HCT116 (cell line): ENCODE results near the gene WDR31. TPM values are rescaled to one million over a fixed set of nuclear protein-coding genes. Genes with fewer than 3 reads are reported as not detected.

ENCODE experiments used
- ATAC-seq: fragments of 200-7000 bp; cut with Tn5 transposase; 2 replicates; pipeline ENCODE4 v1.9.1; 2020; ENCODE audit warnings: mild to moderate bottlenecking, moderate library complexity
- BruUV-seq: library from RNA; stranded (reverse); fragments of 400-500 nt; replicated peaks from 2 replicates; lab custom pipeline; 2021; lab: Mats Ljungman, UMichigan
- CTCF ChIA-PET: fragments of 300-600 bp; sonication (Branson Sonifier 250); formaldehyde crosslinking; loops from one replicate; lab custom pipeline; 2021; ENCODE audit warnings: antibody characterized with exemption; lab: Charles Lee
- POLR2A ChIA-PET: fragments of 300-600, 350-600 bp; sonication (Branson Sonifier 250); formaldehyde crosslinking; loops from one replicate; lab custom pipeline; 2021; ENCODE audit warnings: antibody characterized with exemption; lab: Charles Lee
- RAD21 ChIA-PET, 2 experiments: fragments of 300-600 bp; sonication (Branson Sonifier 250); formaldehyde crosslinking; loops; one replicate each; lab custom pipeline; 2023; ENCODE audit warnings: low total read pairs in 2 of 2; ENCODE audit not compliant: uncharacterized antibody in 2 of 2, unreplicated experiment in 2 of 2, low non-redundant PET in 1 of 2; lab: Charles Lee
- DNase-seq: peaks from one replicate; pipeline ENCODE4 v3.0.0-alpha.2; 2010; ENCODE audit warnings: low read depth, low spot score
- H2AFZ ChIP-seq: fragments of 200-600 bp; shearing (Covaris generic), sonication (generic); 2 replicates; pipeline ENCODE4 v1.6.1; 2017; ENCODE audit warnings: low read depth, mixed run types, mixed read lengths, antibody characterized with exemption, low read length; ENCODE audit not compliant: poor library complexity, severe bottlenecking
- H3K27ac ChIP-seq: 2 replicates; pipeline ENCODE4 v1.5.1; 2012; ENCODE audit warnings: low read depth, low read length
- H3K27me3 ChIP-seq: fragments of 200-600 bp; sonication (generic); 2 replicates; pipeline ENCODE4 v1.6.1; 2016; ENCODE audit warnings: mixed run types, low read length, mixed read lengths; ENCODE audit not compliant: insufficient read depth
- H3K36me3 ChIP-seq, 2 experiments: fragments of 200-500 bp in 1 of 2; fragments of 200-600 bp in 1 of 2; sonication (Bioruptor generic) in 1 of 2; sonication (generic) in 1 of 2; 2 replicates each; pipeline versions ENCODE4 v1.5.1 to v1.6.1; 2014 to 2016; ENCODE audit warnings: low read length in 2 of 2, inconsistent platforms in 1 of 2, mixed read lengths in 1 of 2, mixed run types in 1 of 2; ENCODE audit not compliant: insufficient read depth in 2 of 2, control insufficient read depth in 1 of 2
- H3K4me1 ChIP-seq, 2 experiments: fragments of 200-600 bp in 1 of 2; sonication (generic) in 1 of 2; 2 replicates each; pipeline versions ENCODE4 v1.5.1 to v1.6.1; 2012 to 2017; ENCODE audit warnings: low read length in 2 of 2, inconsistent platforms in 1 of 2, mild to moderate bottlenecking in 1 of 2, mixed read lengths in 1 of 2, mixed run types in 1 of 2, moderate library complexity in 1 of 2; ENCODE audit not compliant: insufficient read depth in 2 of 2, control insufficient read depth in 1 of 2
- H3K4me2 ChIP-seq: fragments of 200-600 bp; sonication (generic); 2 replicates; pipeline ENCODE4 v1.6.1; 2017; ENCODE audit warnings: mixed run types, low read length, mixed read lengths
- H3K4me3 ChIP-seq, 2 experiments: fragments of 200-600 bp in 1 of 2; sonication (generic) in 1 of 2; replicated peaks in 1 of 2; 2 replicates each; pipeline ENCODE4 v1.5.1; 2011 to 2016; ENCODE audit warnings: low read length in 2 of 2, control low read depth in 1 of 2, low read depth in 1 of 2, mild to moderate bottlenecking in 1 of 2, mixed read lengths in 1 of 2, mixed run types in 1 of 2
- H3K79me2 ChIP-seq: fragments of 200-600 bp; sonication (generic); 2 replicates; pipeline ENCODE4 v1.6.1; 2017; ENCODE audit warnings: mild to moderate bottlenecking, mixed run types, low read length, moderate library complexity, mixed read lengths; ENCODE audit not compliant: insufficient read depth
- H3K9ac ChIP-seq: fragments of 200-600 bp; sonication (generic); 2 replicates; pipeline ENCODE4 v1.6.1; 2016; ENCODE audit warnings: low read length, mixed read lengths
- H3K9me2 ChIP-seq: fragments of 200-600 bp; sonication (generic), shearing (Covaris generic); 2 replicates; pipeline ENCODE4 v1.6.1; 2017; ENCODE audit warnings: mixed run types, mild to moderate bottlenecking, moderate library complexity; ENCODE audit not compliant: insufficient read depth
- H3K9me3 ChIP-seq, 2 experiments: fragments of 200-500 bp in 1 of 2; fragments of 200-600 bp in 1 of 2; sonication (Bioruptor generic) in 1 of 2; sonication (generic) in 1 of 2; 2 replicates each; pipeline ENCODE4 v1.6.1; 2014 to 2017; ENCODE audit warnings: low read length in 2 of 2, mixed read lengths in 2 of 2, inconsistent platforms in 1 of 2, low read depth in 1 of 2, mild to moderate bottlenecking in 1 of 2, mixed run types in 1 of 2, moderate library complexity in 1 of 2; ENCODE audit not compliant: control insufficient read depth in 1 of 2, insufficient read depth in 1 of 2
- H4K20me1 ChIP-seq: fragments of 200-600 bp; sonication (generic), shearing (Covaris generic); 2 replicates; pipeline ENCODE4 v1.6.1; 2017; ENCODE audit warnings: mixed run types, mild to moderate bottlenecking, moderate library complexity; ENCODE audit not compliant: insufficient read depth
- CTCF ChIP-seq, 3 experiments: fragments of 200-600 bp in 1 of 3; sonication (generic) in 1 of 3; IDR thresholded peaks in 2 of 3; conservative IDR thresholded peaks in 1 of 3; 2 replicates each; pipeline ENCODE4 v1.5.1; 2012 to 2017; ENCODE audit warnings: low read depth in 2 of 3, low read length in 2 of 3, antibody characterized with exemption in 1 of 3, borderline replicate concordance in 1 of 3, control low read depth in 1 of 3, mild to moderate bottlenecking in 1 of 3, mixed read lengths in 1 of 3, mixed run types in 1 of 3, moderate library complexity in 1 of 3; ENCODE audit not compliant: insufficient read depth in 1 of 3
- MAX ChIP-seq: IDR thresholded peaks from 2 replicates; pipeline ENCODE4 v1.6.1; 2012
- RAD21 ChIP-seq: IDR thresholded peaks from 2 replicates; pipeline ENCODE4 v1.6.1; 2012; ENCODE audit warnings: low read depth, mild to moderate bottlenecking
- SP1 ChIP-seq: IDR thresholded peaks from 2 replicates; pipeline ENCODE4 v1.6.1; 2012; ENCODE audit warnings: low read depth
- SRF ChIP-seq: IDR thresholded peaks from 2 replicates; pipeline ENCODE4 v1.6.1; 2012; ENCODE audit warnings: low read depth
- ZFX ChIP-seq: fragments of 450-650 bp; IDR thresholded peaks from 2 replicates; pipeline ENCODE4 v1.6.1; 2017
- intact Hi-C: fragments of 100-400 bp; cut with micrococcal nuclease; formaldehyde crosslinking; loops from 2 replicates; pipeline ENCODE4 v1.10.0; 2022
- total RNA-seq: library from RNA; stranded (reverse); gene quantifications from one replicate; pipeline ENCODE4 v1.2.1, GENCODE V29; 2021; ENCODE audit not compliant: unreplicated experiment

WDR31 gene
- total RNA-seq, 1 experiment from 2014 or later = 5.9 TPM

GRCh38 chr9:113310538-113310937, 29.5 kb downstream of the WDR31 start (continued):
- TF ChIP-seq SP1 (no peak), MAX (no peak), ZFX (no peak)

GRCh38 chr9:113309204-113309813, 30.8 kb downstream of the WDR31 start:
- ChIA-PET RAD21 (no interaction called here), POLR2A (no interaction called here), CTCF (no interaction called here)
- no peak overlapping the region for H2AFZ ChIP-seq
- H3K9ac ChIP-seq = no peak overlapping the region
- H3K79me2 ChIP-seq = no peaks in the 10 kb centered on the region
- H3K27ac ChIP-seq = no peak overlapping the region
- no peak overlapping the region for H3K4me3 ChIP-seq
- DNase-seq (peak; percentile 8), ATAC-seq (peak; percentile 76)
- TF ChIP-seq SRF (0 out of 2 replicates have a peak, but pooled peaks have one; percentile 18), RAD21 (peak; percentile 93), MAX (no peak), CTCF (IDR thresholded peaks at IDR 0.05 in 2 of 3, conservative IDR thresholded peaks at IDR 0.05 in 1 of 3; ENCODE audit: borderline replicate concordance in 1 of 3, insufficient read depth in 1 of 3, low read depth in 2 of 3, low read length in 2 of 3) (peak; percentile 74 to 86 (median 78))
- intact Hi-C loops = loop anchor here (1.0 to 10.0 kb wide), 2 partner anchors 98 to 345 kb away; no protein-coding TSS in a partner anchor
- H3K9me2 ChIP-seq = no peaks in the 10 kb centered on the region
- no TSS peak for BruUV-seq
- H3K36me3 ChIP-seq = no peaks in the 10 kb centered on the region
- no peaks in the 10 kb centered on the region for H3K4me1 ChIP-seq
- no peaks in the 10 kb centered on the region for H3K9me3 ChIP-seq
- no peaks in the 10 kb centered on the region for H3K27me3 ChIP-seq
- H4K20me1 ChIP-seq = no peaks in the 10 kb centered on the region
- H3K4me2 ChIP-seq = no peak overlapping the region
